Suppressor macrophage treated with lipopolysaccharide for 1 hour (primary cell): ENCODE measurements around the gene LRFN5.
A peak's percentile ranks its signal among the peaks of the same experiment; 100 is the strongest.

Experiments used
- DNase-seq, 3 donors: peaks; one replicate each; pipeline ENCODE4 v3.0.0-alpha.2; 2020 to 2022

The LRFN5 gene

GRCh38 chr14:41773536-41774279 lies 167.0 kb downstream of the LRFN5 start:
- DNase-seq: no peak

GRCh38 chr14:41782511-41782910 lies 175.8 kb downstream of the LRFN5 start:
- DNase-seq: no peak

GRCh38 chr14:41783403-41783802 lies 176.7 kb downstream of the LRFN5 start:
- DNase-seq: no peak

- peak in 1 of 3 donors; percentile 2 for DNase-seq
Observed at GRCh38 chr14:41785696-41786095, 179.0 kb downstream of the LRFN5 start.

GRCh38 chr14:41799817-41800216 lies 193.1 kb downstream of the LRFN5 start:
- DNase-seq: no peak

GRCh38 chr14:41805633-41806032 lies 199.0 kb downstream of the LRFN5 start:
- no peak for DNase-seq

GRCh38 chr14:41806366-41806975 lies 199.8 kb downstream of the LRFN5 start:
- no peak for DNase-seq

- DNase-seq: no peak
Observed at GRCh38 chr14:41810362-41810761, 203.7 kb downstream of the LRFN5 start.

- DNase-seq: no peak
Observed at GRCh38 chr14:41817626-41818025, 210.9 kb downstream of the LRFN5 start.

GRCh38 chr14:41824441-41824840 lies 217.8 kb downstream of the LRFN5 start:
- DNase-seq: no peak

GRCh38 chr14:41825622-41826021 lies 218.9 kb downstream of the LRFN5 start:
- no peak for DNase-seq

- DNase-seq: no peak
Observed at GRCh38 chr14:41830714-41831406, 224.2 kb downstream of the LRFN5 start.

GRCh38 chr14:41839661-41840060 lies 233.0 kb downstream of the LRFN5 start:
- DNase-seq: no peak

GRCh38 chr14:41859336-41859735 lies 252.7 kb downstream of the LRFN5 start:
- peak; percentile 0 to 27 (median 22) for DNase-seq

- DNase-seq: no peak
Observed at GRCh38 chr14:41860586-41860985, 253.9 kb downstream of the LRFN5 start.

- DNase-seq: no peak
Observed at GRCh38 chr14:41865894-41866293, 259.2 kb downstream of the LRFN5 start.

- DNase-seq: no peak
Observed at GRCh38 chr14:41868396-41868795, 261.7 kb downstream of the LRFN5 start.

- DNase-seq: no peak
Observed at GRCh38 chr14:41872931-41873685, 266.4 kb downstream of the LRFN5 start.

- DNase-seq: no peak
Observed at GRCh38 chr14:41873686-41874317, 267.1 kb downstream of the LRFN5 start.

GRCh38 chr14:41875116-41875515 lies 268.4 kb downstream of the LRFN5 start:
- DNase-seq: no peak

- no peak for DNase-seq
Observed at GRCh38 chr14:41878321-41878720, 271.6 kb downstream of the LRFN5 start.

GRCh38 chr14:41891624-41892023 lies 284.9 kb downstream of the LRFN5 start:
- no peak for DNase-seq

- DNase-seq: no peak
Observed at GRCh38 chr14:41899416-41899815, 292.7 kb downstream of the LRFN5 start.
